ENCODE data around the gene CLSTN1.

- TF ChIP-seq CTCF (IDR thresholded peaks at IDR 0.05; ENCODE audit: borderline replicate concordance, extremely low read depth, low read length, poor library complexity, severe bottlenecking) (no peak), EZH2 (IDR thresholded peaks at IDR 0.05; ENCODE audit: borderline replicate concordance, low read depth, low read length, severe bottlenecking) (no peak)
Measured at GRCh38 chr1:9776685-9777084, 47.1 kb downstream of the CLSTN1 start.
